ENCODE data around the gene MED31. TPM values are rescaled to one million over a fixed set of nuclear protein-coding genes. Genes with fewer than 3 reads are reported as not detected.
"Not testable (repeated sequence)": the region's sequence is repeated elsewhere in the genome, so short reads cannot be mapped to it uniquely, and the experiment has no call there.

The MED31 gene
- polyA plus RNA-seq, 1 donor from 2014 or later, result 27.3 TPM

DNA sequence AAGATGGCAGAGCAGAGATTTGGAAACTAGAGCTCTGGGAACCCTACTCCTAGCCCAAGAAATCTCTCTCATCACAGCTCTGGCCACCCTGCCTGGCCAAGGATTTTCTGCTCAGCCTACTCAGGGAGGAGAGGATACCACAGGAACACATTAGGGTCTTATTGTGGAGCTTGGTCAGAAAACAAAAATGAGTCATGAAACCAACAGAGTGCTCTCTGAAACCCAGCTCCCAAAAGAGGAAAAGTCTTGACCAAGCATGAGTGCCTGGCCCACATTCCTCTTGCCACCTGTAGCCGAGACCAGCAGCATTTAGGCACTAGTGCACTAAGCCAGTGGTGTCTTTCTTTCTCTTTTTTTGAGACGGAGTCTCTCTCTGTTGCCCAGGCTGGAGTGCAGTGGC is 43.6 kb upstream of the MED31 start:
- no peak overlapping the region for H3K9ac ChIP-seq (ENCODE audit: low read length)
- TF ChIP-seq EZH2 (IDR thresholded peaks at IDR 0.05; ENCODE audit: borderline replicate concordance, insufficient read depth, low read length, poor library complexity, severe bottlenecking), result no peak
- TF ChIP-seq, protein P1, sequence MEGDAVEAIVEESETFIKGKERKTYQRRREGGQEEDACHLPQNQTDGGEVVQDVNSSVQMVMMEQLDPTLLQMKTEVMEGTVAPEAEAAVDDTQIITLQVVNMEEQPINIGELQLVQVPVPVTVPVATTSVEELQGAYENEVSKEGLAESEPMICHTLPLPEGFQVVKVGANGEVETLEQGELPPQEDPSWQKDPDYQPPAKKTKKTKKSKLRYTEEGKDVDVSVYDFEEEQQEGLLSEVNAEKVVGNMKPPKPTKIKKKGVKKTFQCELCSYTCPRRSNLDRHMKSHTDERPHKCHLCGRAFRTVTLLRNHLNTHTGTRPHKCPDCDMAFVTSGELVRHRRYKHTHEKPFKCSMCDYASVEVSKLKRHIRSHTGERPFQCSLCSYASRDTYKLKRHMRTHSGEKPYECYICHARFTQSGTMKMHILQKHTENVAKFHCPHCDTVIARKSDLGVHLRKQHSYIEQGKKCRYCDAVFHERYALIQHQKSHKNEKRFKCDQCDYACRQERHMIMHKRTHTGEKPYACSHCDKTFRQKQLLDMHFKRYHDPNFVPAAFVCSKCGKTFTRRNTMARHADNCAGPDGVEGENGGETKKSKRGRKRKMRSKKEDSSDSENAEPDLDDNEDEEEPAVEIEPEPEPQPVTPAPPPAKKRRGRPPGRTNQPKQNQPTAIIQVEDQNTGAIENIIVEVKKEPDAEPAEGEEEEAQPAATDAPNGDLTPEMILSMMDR (IDR thresholded peaks at IDR 0.05; ENCODE audit: poor library complexity, severe bottlenecking), result no peak
- no peak for TF ChIP-seq POLR2AphosphoS5 (IDR thresholded peaks at IDR 0.05)
- TF ChIP-seq, protein P2, sequence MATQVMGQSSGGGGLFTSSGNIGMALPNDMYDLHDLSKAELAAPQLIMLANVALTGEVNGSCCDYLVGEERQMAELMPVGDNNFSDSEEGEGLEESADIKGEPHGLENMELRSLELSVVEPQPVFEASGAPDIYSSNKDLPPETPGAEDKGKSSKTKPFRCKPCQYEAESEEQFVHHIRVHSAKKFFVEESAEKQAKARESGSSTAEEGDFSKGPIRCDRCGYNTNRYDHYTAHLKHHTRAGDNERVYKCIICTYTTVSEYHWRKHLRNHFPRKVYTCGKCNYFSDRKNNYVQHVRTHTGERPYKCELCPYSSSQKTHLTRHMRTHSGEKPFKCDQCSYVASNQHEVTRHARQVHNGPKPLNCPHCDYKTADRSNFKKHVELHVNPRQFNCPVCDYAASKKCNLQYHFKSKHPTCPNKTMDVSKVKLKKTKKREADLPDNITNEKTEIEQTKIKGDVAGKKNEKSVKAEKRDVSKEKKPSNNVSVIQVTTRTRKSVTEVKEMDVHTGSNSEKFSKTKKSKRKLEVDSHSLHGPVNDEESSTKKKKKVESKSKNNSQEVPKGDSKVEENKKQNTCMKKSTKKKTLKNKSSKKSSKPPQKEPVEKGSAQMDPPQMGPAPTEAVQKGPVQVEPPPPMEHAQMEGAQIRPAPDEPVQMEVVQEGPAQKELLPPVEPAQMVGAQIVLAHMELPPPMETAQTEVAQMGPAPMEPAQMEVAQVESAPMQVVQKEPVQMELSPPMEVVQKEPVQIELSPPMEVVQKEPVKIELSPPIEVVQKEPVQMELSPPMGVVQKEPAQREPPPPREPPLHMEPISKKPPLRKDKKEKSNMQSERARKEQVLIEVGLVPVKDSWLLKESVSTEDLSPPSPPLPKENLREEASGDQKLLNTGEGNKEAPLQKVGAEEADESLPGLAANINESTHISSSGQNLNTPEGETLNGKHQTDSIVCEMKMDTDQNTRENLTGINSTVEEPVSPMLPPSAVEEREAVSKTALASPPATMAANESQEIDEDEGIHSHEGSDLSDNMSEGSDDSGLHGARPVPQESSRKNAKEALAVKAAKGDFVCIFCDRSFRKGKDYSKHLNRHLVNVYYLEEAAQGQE (IDR thresholded peaks at IDR 0.05; ENCODE audit: borderline replicate concordance), result no peak
- TF ChIP-seq SMC3 (conservative IDR thresholded peaks at IDR 0.05; ENCODE audit: poor library complexity), result no peak
- no peak for TF ChIP-seq MXI1 (conservative IDR thresholded peaks at IDR 0.05; ENCODE audit: poor library complexity, severe bottlenecking)
- no peak for TF ChIP-seq EP300 (conservative IDR thresholded peaks at IDR 0.05; ENCODE audit: poor library complexity, severe bottlenecking)
- TF ChIP-seq TAF1 (IDR thresholded peaks at IDR 0.05; ENCODE audit: low read depth), result no peak
- no peak for TF ChIP-seq RAD21 (conservative IDR thresholded peaks at IDR 0.05)
- H2AFZ ChIP-seq (ENCODE audit: low read depth, low read length), result no peak overlapping the region
- no peaks in the 10 kb centered on the region for H3K36me3 ChIP-seq (ENCODE audit: insufficient read depth, low read length)
- H3K4me2 ChIP-seq (ENCODE audit: low read length), result no peak overlapping the region
- no peaks in the 10 kb centered on the region for H3K9me3 ChIP-seq (ENCODE audit: low read length)
- no peaks in the 10 kb centered on the region for H3K79me2 ChIP-seq (replicated peaks; ENCODE audit: insufficient read depth, low read length)
- no peak overlapping the region for H3K4me3 ChIP-seq (ENCODE audit: low read length)
- no peaks in the 10 kb centered on the region for H3K9me2 ChIP-seq (ENCODE audit: insufficient read depth, low read length)
- no peaks in the 10 kb centered on the region for H3F3A ChIP-seq (ENCODE audit: insufficient read depth, low read length, poor library complexity, severe bottlenecking)
- no peaks in the 10 kb centered on the region for H4K20me1 ChIP-seq (ENCODE audit: insufficient read depth)
- no peak overlapping the region for H3K27ac ChIP-seq (ENCODE audit: low read length)
- no peaks in the 10 kb centered on the region for H3K27me3 ChIP-seq (ENCODE audit: insufficient read depth, low read depth, low read length)

DNA sequence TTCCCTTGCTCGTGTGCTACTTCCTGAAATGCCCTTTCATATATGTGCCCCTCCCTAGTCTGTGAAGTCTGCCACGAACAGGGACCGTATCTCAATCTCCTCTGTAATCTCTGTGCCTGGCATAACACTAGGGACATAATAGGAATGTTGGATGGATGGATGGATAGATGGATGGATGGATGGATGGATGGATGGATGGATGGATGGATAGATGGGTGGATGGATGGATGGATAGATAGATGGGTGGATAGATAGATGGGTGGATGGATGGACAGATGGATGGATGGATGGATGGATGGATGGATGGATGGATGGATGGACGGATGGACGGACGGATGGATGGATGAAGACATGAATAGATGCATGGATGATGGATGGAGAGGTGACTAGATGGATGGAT is 40.6 kb upstream of the MED31 start:
- not testable (repeated sequence) for H3K9ac ChIP-seq (ENCODE audit: low read length)

DNA sequence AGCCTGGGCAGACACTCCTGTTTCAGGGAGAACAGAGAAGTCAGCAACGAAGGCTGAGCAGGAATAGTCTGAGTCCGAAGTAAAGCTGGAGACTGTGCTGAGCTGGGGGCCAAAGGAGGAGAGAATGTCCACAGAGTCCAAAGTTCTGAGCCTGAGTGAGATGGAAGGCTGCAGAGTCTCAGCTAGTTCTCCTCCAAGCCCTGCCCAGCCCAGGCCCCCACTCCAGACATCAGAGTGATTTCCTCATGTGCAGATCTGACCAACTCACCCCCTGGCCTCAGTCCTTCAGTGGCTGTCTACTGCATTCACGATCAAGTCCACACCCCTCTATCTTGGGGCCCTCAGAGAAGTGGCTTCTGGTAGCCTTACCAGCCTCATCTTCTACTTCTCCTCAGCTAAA is 40.1 kb upstream of the MED31 start:
- TF ChIP-seq, protein P2 (IDR thresholded peaks at IDR 0.05; ENCODE audit: borderline replicate concordance), result no peak
- no peak for TF ChIP-seq EZH2 (IDR thresholded peaks at IDR 0.05; ENCODE audit: borderline replicate concordance, insufficient read depth, low read length, poor library complexity, severe bottlenecking)
- no peak for TF ChIP-seq POLR2AphosphoS5 (IDR thresholded peaks at IDR 0.05)
- no peak for TF ChIP-seq MXI1 (conservative IDR thresholded peaks at IDR 0.05; ENCODE audit: poor library complexity, severe bottlenecking)
- TF ChIP-seq RAD21 (conservative IDR thresholded peaks at IDR 0.05), result no peak
- TF ChIP-seq SMC3 (conservative IDR thresholded peaks at IDR 0.05; ENCODE audit: poor library complexity), result no peak
- no peak for TF ChIP-seq EP300 (conservative IDR thresholded peaks at IDR 0.05; ENCODE audit: poor library complexity, severe bottlenecking)
- TF ChIP-seq TAF1 (IDR thresholded peaks at IDR 0.05; ENCODE audit: low read depth), result no peak
- TF ChIP-seq, protein P1 (IDR thresholded peaks at IDR 0.05; ENCODE audit: poor library complexity, severe bottlenecking), result no peak
- Histone ChIP-seq H2AFZ (ENCODE audit: low read depth, low read length) (no peak overlapping the region), H3K4me3 (ENCODE audit: low read length) (no peak overlapping the region), H3K9ac (ENCODE audit: low read length) (no peak overlapping the region), H3K27ac (ENCODE audit: low read length) (no peak overlapping the region), H3K4me2 (ENCODE audit: low read length) (no peak overlapping the region), H3K36me3 (ENCODE audit: insufficient read depth, low read length) (no peaks in the 10 kb centered on the region), H3K27me3 (ENCODE audit: insufficient read depth, low read depth, low read length) (no peaks in the 10 kb centered on the region), H3K9me2 (ENCODE audit: insufficient read depth, low read length) (no peaks in the 10 kb centered on the region), H3F3A (ENCODE audit: insufficient read depth, low read length, poor library complexity, severe bottlenecking) (no peaks in the 10 kb centered on the region), H4K20me1 (ENCODE audit: insufficient read depth) (no peaks in the 10 kb centered on the region), H3K9me3 (ENCODE audit: low read length) (no peaks in the 10 kb centered on the region), H3K79me2 (replicated peaks; ENCODE audit: insufficient read depth, low read length) (no peaks in the 10 kb centered on the region)

More for the DNA sequence above, 40.6 kb upstream of the MED31 start:
- H3K4me3 ChIP-seq (ENCODE audit: low read length); H3K9me3 ChIP-seq (ENCODE audit: low read length); H3K27ac ChIP-seq (ENCODE audit: low read length); H3F3A ChIP-seq (ENCODE audit: insufficient read depth, low read length, poor library complexity, severe bottlenecking); H3K27me3 ChIP-seq (ENCODE audit: insufficient read depth, low read depth, low read length); H3K36me3 ChIP-seq (ENCODE audit: insufficient read depth, low read length); H3K79me2 ChIP-seq (replicated peaks; ENCODE audit: insufficient read depth, low read length); H3K4me2 ChIP-seq (ENCODE audit: low read length); H4K20me1 ChIP-seq (ENCODE audit: insufficient read depth); H2AFZ ChIP-seq (ENCODE audit: low read depth, low read length); H3K9me2 ChIP-seq (ENCODE audit: insufficient read depth, low read length): not testable (repeated sequence)

All from neural cell (in vitro differentiated cells).